PFSK-1 (cell line): ENCODE data around the gene LRPAP1.

Experiments
- FOXP2 ChIP-seq: optimal IDR thresholded peaks from 2 replicates; pipeline ENCODE3; 2011; ENCODE audit warnings: borderline replicate concordance, control low read depth, inconsistent platforms; ENCODE audit not compliant: insufficient read depth; ENCODE audit errors: extremely low read length, extremely low read depth
- POLR2AphosphoS5 ChIP-seq: IDR thresholded peaks from 2 replicates; pipeline ENCODE4 v1.6.1; 2012; ENCODE audit warnings: low read depth, mild to moderate bottlenecking, control low read depth, low read length, moderate library complexity
- REST ChIP-seq, 2 experiments: IDR thresholded peaks; 2 replicates each; pipeline versions ENCODE4 v1.6.1 to v1.8.0; 2011 to 2012; ENCODE audit warnings: low read depth in 2 of 2, low read length in 2 of 2, control low read depth in 1 of 2, inconsistent platforms in 1 of 2, mild to moderate bottlenecking in 1 of 2, moderate library complexity in 1 of 2; ENCODE audit not compliant: insufficient read depth in 1 of 2
- SIN3A ChIP-seq: IDR thresholded peaks from 2 replicates; pipeline ENCODE4 v1.6.1; 2012; ENCODE audit warnings: mild to moderate bottlenecking, low read length, moderate library complexity, borderline replicate concordance; ENCODE audit not compliant: insufficient read depth
- TAF1 ChIP-seq: IDR thresholded peaks from 2 replicates; pipeline ENCODE4 v1.6.1; 2012; ENCODE audit warnings: low read length, control low read depth, borderline replicate concordance; ENCODE audit not compliant: insufficient read depth

Gene LRPAP1

GRCh38 chr4:3483471-3483921, 48.7 kb downstream of the LRPAP1 start:
- TF ChIP-seq FOXP2: no peak

GRCh38 chr4:3482707-3483106, 49.5 kb downstream of the LRPAP1 start:
- TF ChIP-seq FOXP2: no peak
- TF ChIP-seq POLR2AphosphoS5: no peak
- no peak for TF ChIP-seq SIN3A
- no peak for TF ChIP-seq TAF1
- no peak for TF ChIP-seq REST (IDR thresholded peaks at IDR 0.05; ENCODE audit: insufficient read depth in 1 of 2, low read depth in 2 of 2, low read length in 2 of 2)

GRCh38 chr4:3481783-3482393, 50.3 kb downstream of the LRPAP1 start:
- no peak for TF ChIP-seq POLR2AphosphoS5
- no peak for TF ChIP-seq SIN3A
- no peak for TF ChIP-seq TAF1
- no peak for TF ChIP-seq REST (IDR thresholded peaks at IDR 0.05; ENCODE audit: insufficient read depth in 1 of 2, low read depth in 2 of 2, low read length in 2 of 2)
- TF ChIP-seq FOXP2: no peak

GRCh38 chr4:3481113-3481531, 51.1 kb downstream of the LRPAP1 start:
- TF ChIP-seq TAF1 (no peak), POLR2AphosphoS5 (no peak), SIN3A (no peak), FOXP2 (no peak), REST (IDR thresholded peaks at IDR 0.05; ENCODE audit: insufficient read depth in 1 of 2, low read depth in 2 of 2, low read length in 2 of 2) (no peak)

- TF ChIP-seq TAF1 (no peak), SIN3A (no peak), REST (IDR thresholded peaks at IDR 0.05; ENCODE audit: insufficient read depth in 1 of 2, low read depth in 2 of 2, low read length in 2 of 2) (no peak), FOXP2 (no peak), POLR2AphosphoS5 (no peak)
Observed at GRCh38 chr4:3480528-3481112, 51.6 kb downstream of the LRPAP1 start.
